Measurements from ENCODE around the gene TOX2. TPM values are rescaled to one million over a fixed set of nuclear protein-coding genes. Genes with fewer than 3 reads are reported as not detected.

The TOX2 gene
- polyA plus RNA-seq, 6 donors from 2014 or later, result 0.17 to 0.26 (median 0.26) TPM; not detected in 3

GRCh38 chr20:43994486-43995100 lies 79.9 kb downstream of the TOX2 start:
- ATAC-seq (ENCODE audit: low read depth in 2 of 2), result no peak
- DNase-seq, result no peak
- peaks cover 2 to 20% (median 9%) of the 10 kb centered on the region in 3 donors for H3K27me3 Mint-ChIP-seq
- peaks cover 0 to 12% (median 6%) of the 10 kb centered on the region in 7 donors for H3K9me3 Mint-ChIP-seq
- no peak overlapping the region for H3K4me3 Mint-ChIP-seq
- no peak overlapping the region for H3K27ac Mint-ChIP-seq
- H3K36me3 Mint-ChIP-seq, result peaks cover 0 to 1% of the 10 kb centered on the region in 2 donors
- no peaks in the 10 kb centered on the region for H3K4me1 Mint-ChIP-seq

- no peak for DNase-seq
- Mint-ChIP-seq H3K36me3 (peaks cover 0 to 7% of the 10 kb centered on the region in 2 donors), H3K4me1 (no peaks in the 10 kb centered on the region), H3K27ac (peak overlapping the region in 1 of 6 donors; percentile 40), H3K9me3 (peaks cover 0 to 8% (median 5%) of the 10 kb centered on the region in 7 donors), H3K27me3 (peaks cover 12 to 31% (median 15%) of the 10 kb centered on the region in 3 donors), H3K4me3 (no peak overlapping the region)
- ATAC-seq (ENCODE audit: low read depth in 2 of 2), result no peak
These were observed 81.0 kb downstream of the TOX2 start for GRCh38 chr20:43995645-43996044.

GRCh38 chr20:43996240-43996930 lies 81.7 kb downstream of the TOX2 start:
- Mint-ChIP-seq H3K27ac (peak overlapping the region in 1 of 6 donors; percentile 11), H3K4me1 (no peaks in the 10 kb centered on the region), H3K9me3 (peaks cover 0 to 9% (median 5%) of the 10 kb centered on the region in 7 donors), H3K4me3 (no peak overlapping the region), H3K36me3 (peaks cover 0 to 7% of the 10 kb centered on the region in 2 donors), H3K27me3 (peaks cover 15 to 33% (median 17%) of the 10 kb centered on the region in 3 donors)
- ATAC-seq (ENCODE audit: low read depth in 2 of 2) (no peak), DNase-seq (no peak)

- no peak for DNase-seq
- peaks cover 0 to 7% of the 10 kb centered on the region in 2 donors for H3K36me3 Mint-ChIP-seq
- H3K9me3 Mint-ChIP-seq, result peaks cover 0 to 9% (median 5%) of the 10 kb centered on the region in 7 donors
- H3K27me3 Mint-ChIP-seq, result peaks cover 37 to 52% (median 39%) of the 10 kb centered on the region in 3 donors
- no peak for ATAC-seq (ENCODE audit: low read depth in 2 of 2)
- H3K4me3 Mint-ChIP-seq, result no peak overlapping the region
- no peaks in the 10 kb centered on the region for H3K4me1 Mint-ChIP-seq
- H3K27ac Mint-ChIP-seq, result peak overlapping the region in 1 of 6 donors; percentile 1
These were observed 85.2 kb downstream of the TOX2 start for GRCh38 chr20:43999848-44000247.

- Mint-ChIP-seq H3K9me3 (peaks cover 0 to 9% (median 0%) of the 10 kb centered on the region in 7 donors), H3K36me3 (peaks cover 0 to 7% of the 10 kb centered on the region in 2 donors), H3K27me3 (peaks cover 41 to 43% (median 42%) of the 10 kb centered on the region in 3 donors), H3K4me1 (no peaks in the 10 kb centered on the region), H3K4me3 (no peak overlapping the region), H3K27ac (peak overlapping the region in 1 of 6 donors; percentile 35)
- ATAC-seq (ENCODE audit: low read depth in 2 of 2), result no peak
- DNase-seq, result no peak
These were observed 87.3 kb downstream of the TOX2 start for GRCh38 chr20:44001667-44002596.

- Mint-ChIP-seq H3K4me3 (no peak overlapping the region), H3K4me1 (no peaks in the 10 kb centered on the region), H3K27me3 (peaks cover 39 to 43% (median 40%) of the 10 kb centered on the region in 3 donors), H3K9me3 (peaks cover 0 to 9% (median 0%) of the 10 kb centered on the region in 7 donors), H3K36me3 (peaks cover 0 to 7% of the 10 kb centered on the region in 2 donors), H3K27ac (no peak overlapping the region)
- DNase-seq, result no peak
- ATAC-seq (ENCODE audit: low read depth in 2 of 2), result no peak
These were observed 88.2 kb downstream of the TOX2 start for GRCh38 chr20:44002861-44003260.

- H3K4me1 Mint-ChIP-seq, result no peaks in the 10 kb centered on the region
- no peak overlapping the region for H3K4me3 Mint-ChIP-seq
- H3K27ac Mint-ChIP-seq, result peak overlapping the region in 1 of 6 donors; percentile 28
- H3K27me3 Mint-ChIP-seq, result peaks cover 38 to 43% (median 40%) of the 10 kb centered on the region in 3 donors
- H3K36me3 Mint-ChIP-seq, result peaks cover 0 to 7% of the 10 kb centered on the region in 2 donors
- H3K9me3 Mint-ChIP-seq, result peaks cover 0 to 9% (median 0%) of the 10 kb centered on the region in 7 donors
- ATAC-seq (ENCODE audit: low read depth in 2 of 2) (no peak), DNase-seq (no peak)
These were observed 89.0 kb downstream of the TOX2 start for GRCh38 chr20:44003609-44004008.

GRCh38 chr20:44004306-44004915 lies 89.8 kb downstream of the TOX2 start:
- H3K4me3 Mint-ChIP-seq, result no peak overlapping the region
- DNase-seq, result no peak
- H3K4me1 Mint-ChIP-seq, result no peaks in the 10 kb centered on the region
- peaks cover 0 to 9% (median 0%) of the 10 kb centered on the region in 7 donors for H3K9me3 Mint-ChIP-seq
- H3K27ac Mint-ChIP-seq, result no peak overlapping the region
- peaks cover 38 to 43% (median 40%) of the 10 kb centered on the region in 3 donors for H3K27me3 Mint-ChIP-seq
- ATAC-seq (ENCODE audit: low read depth in 2 of 2), result no peak
- H3K36me3 Mint-ChIP-seq, result peaks cover 0 to 7% of the 10 kb centered on the region in 2 donors

GRCh38 chr20:44005661-44006060 lies 91.0 kb downstream of the TOX2 start:
- ATAC-seq (ENCODE audit: low read depth in 2 of 2), result no peak
- H3K27me3 Mint-ChIP-seq, result peaks cover 28 to 31% (median 30%) of the 10 kb centered on the region in 3 donors
- no peak overlapping the region for H3K27ac Mint-ChIP-seq
- no peak for DNase-seq
- no peaks in the 10 kb centered on the region for H3K4me1 Mint-ChIP-seq
- H3K9me3 Mint-ChIP-seq, result peaks cover 0 to under 1% (median 0%) of the 10 kb centered on the region in 7 donors
- H3K4me3 Mint-ChIP-seq, result no peak overlapping the region
- no peaks in the 10 kb centered on the region for H3K36me3 Mint-ChIP-seq

GRCh38 chr20:44006126-44006525 lies 91.5 kb downstream of the TOX2 start:
- no peaks in the 10 kb centered on the region for H3K9me3 Mint-ChIP-seq
- H3K27ac Mint-ChIP-seq, result no peak overlapping the region
- no peak for DNase-seq
- no peak for ATAC-seq (ENCODE audit: low read depth in 2 of 2)
- H3K4me3 Mint-ChIP-seq, result no peak overlapping the region
- H3K27me3 Mint-ChIP-seq, result peaks cover 26 to 29% (median 27%) of the 10 kb centered on the region in 3 donors
- no peaks in the 10 kb centered on the region for H3K4me1 Mint-ChIP-seq
- no peaks in the 10 kb centered on the region for H3K36me3 Mint-ChIP-seq

GRCh38 chr20:44006578-44006977 lies 91.9 kb downstream of the TOX2 start:
- Mint-ChIP-seq H3K27me3 (peaks cover 26 to 29% (median 27%) of the 10 kb centered on the region in 3 donors), H3K9me3 (no peaks in the 10 kb centered on the region), H3K36me3 (no peaks in the 10 kb centered on the region), H3K27ac (no peak overlapping the region), H3K4me3 (no peak overlapping the region), H3K4me1 (no peaks in the 10 kb centered on the region)
- DNase-seq (no peak), ATAC-seq (ENCODE audit: low read depth in 2 of 2) (no peak)

GRCh38 chr20:44008806-44009678 lies 94.4 kb downstream of the TOX2 start:
- peaks cover 10% of the 10 kb centered on the region in 3 donors for H3K27me3 Mint-ChIP-seq
- no peaks in the 10 kb centered on the region for H3K9me3 Mint-ChIP-seq
- no peak overlapping the region for H3K4me3 Mint-ChIP-seq
- H3K36me3 Mint-ChIP-seq, result no peaks in the 10 kb centered on the region
- no peak for ATAC-seq (ENCODE audit: low read depth in 2 of 2)
- no peak for DNase-seq
- peak overlapping the region in 1 of 6 donors; percentile 28 for H3K27ac Mint-ChIP-seq
- H3K4me1 Mint-ChIP-seq, result no peaks in the 10 kb centered on the region

Measured in naive B cell (primary cell).